ENCODE data around the gene MSL1.

Gene MSL1

DNA sequence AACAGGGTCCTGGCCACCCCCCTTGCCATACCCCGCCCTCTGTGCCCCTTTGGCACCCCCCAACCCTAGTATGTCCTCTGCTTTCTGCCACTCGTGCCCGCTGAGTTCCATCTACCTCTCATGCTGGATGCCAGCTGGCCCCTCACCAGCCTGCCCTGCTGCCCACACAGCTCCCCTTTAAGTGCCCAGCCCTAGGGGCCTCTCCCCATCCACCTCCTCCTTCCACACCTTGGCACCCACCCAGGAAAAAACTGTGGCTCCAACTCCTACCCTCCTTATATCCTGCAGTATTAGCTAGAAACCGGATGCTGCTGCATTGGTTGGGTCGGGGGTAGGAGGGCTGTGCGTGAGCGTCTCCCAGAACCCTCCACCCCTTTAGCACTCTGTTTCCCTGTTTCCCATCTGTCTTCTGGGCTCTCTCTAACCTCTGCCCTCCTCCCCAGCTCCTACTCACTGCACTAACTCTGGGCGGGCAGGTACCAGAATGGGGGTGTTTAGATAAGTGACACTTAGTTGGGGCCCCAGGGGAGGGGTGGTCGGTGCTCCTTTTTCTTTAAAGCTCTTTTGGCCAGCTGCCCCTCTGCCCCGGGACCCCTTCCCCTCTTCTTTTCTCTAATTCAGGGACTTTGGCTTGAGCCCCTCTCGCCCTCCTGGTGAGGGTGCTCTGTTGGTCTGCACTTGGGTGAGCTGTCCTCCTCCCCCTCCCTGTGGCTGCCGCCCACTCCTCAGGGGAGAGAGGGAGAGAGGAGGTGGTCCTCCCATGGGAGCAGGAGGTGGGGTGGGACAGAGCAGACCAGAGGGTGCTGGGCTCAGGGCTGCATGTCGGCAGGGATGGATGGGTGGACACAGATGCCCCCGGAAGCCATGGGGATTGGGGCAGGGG is 31.3 kb upstream of the MSL1 start:
- no peak overlapping the region for H3K9ac ChIP-seq (ENCODE audit: low read length)
- H4K5ac ChIP-seq (ENCODE audit: low read length), result no peak overlapping the region
- no peak overlapping the region for H2BK120ac ChIP-seq (ENCODE audit: low read depth, low read length)
- no peak overlapping the region for H3K23ac ChIP-seq (ENCODE audit: low read length)
- peaks cover 2% of the 10 kb centered on the region for H3K4me1 ChIP-seq (ENCODE audit: control insufficient read depth, low read depth, low read length)
- H2AK5ac ChIP-seq (ENCODE audit: low read length), result no peak overlapping the region
- H2BK15ac ChIP-seq (replicated peaks; ENCODE audit: low read depth), result no peak overlapping the region
- no peak overlapping the region for H4K8ac ChIP-seq (ENCODE audit: low read depth, low read length)
- no CpG with 5 or more reads among the region's 14 CpGs for WGBS (ENCODE audit: extremely low coverage, insufficient coverage, low lambda C conversion rate)
- H3K79me2 ChIP-seq (ENCODE audit: control insufficient read depth, insufficient read depth, low read length), result no peaks in the 10 kb centered on the region
- no peak overlapping the region for H3K4me2 ChIP-seq (ENCODE audit: low read length)
- no peak overlapping the region for H3K4me3 ChIP-seq (ENCODE audit: low read length)
- H3K79me1 ChIP-seq (ENCODE audit: low read length), result no peaks in the 10 kb centered on the region
- no peaks in the 10 kb centered on the region for H3K36me3 ChIP-seq (ENCODE audit: control insufficient read depth, insufficient read depth, low read length)
- H3K56ac ChIP-seq (ENCODE audit: low read length), result no peak overlapping the region
- no peaks in the 10 kb centered on the region for H3K27me3 ChIP-seq (ENCODE audit: insufficient read depth, low read length, poor library complexity)
- no peak overlapping the region for H2BK5ac ChIP-seq (ENCODE audit: low read length)
- H3K27ac ChIP-seq (ENCODE audit: low read depth, low read length), result no peak overlapping the region
- H3K4ac ChIP-seq (ENCODE audit: low read depth, low read length), result no peak overlapping the region
- no peak overlapping the region for H3K18ac ChIP-seq (ENCODE audit: low read length)
- no peak for DNase-seq

DNA sequence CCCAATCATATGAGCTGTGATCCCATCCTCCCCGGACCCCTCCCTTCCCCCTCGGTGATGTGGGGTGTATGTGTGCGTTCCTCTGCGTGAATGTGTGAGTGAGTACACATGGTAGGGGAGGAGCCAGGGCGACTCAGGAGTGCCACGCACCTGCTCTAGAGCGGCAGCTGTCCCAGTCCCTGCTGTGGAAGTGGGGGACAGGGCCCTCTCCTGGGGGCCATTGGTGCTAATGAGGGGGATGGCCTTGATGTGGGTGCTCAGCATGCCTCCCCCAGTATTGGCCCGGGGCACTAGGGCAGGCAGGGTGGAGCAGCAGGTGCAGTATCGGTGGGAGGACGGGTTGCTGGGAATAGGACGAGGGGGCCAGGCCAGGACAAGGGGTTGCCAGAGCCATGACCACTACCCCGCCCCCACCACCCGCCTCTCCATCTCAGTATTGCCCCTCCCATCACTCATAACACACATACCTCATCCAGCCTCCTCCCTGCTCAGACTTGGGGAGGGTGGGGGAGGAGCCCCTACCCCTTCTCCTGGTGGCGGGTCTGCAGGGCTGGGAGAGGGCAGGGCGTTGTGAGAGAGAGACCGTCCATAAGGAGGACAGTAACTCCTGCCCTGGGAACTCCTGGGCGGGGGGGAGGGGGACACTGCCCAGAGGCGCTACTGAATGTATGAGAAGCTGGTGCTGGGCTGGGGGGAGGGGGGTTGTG is 29.9 kb upstream of the MSL1 start:
- Histone ChIP-seq H3K79me2 (ENCODE audit: control insufficient read depth, insufficient read depth, low read length) (no peaks in the 10 kb centered on the region), H3K27me3 (ENCODE audit: insufficient read depth, low read length, poor library complexity) (no peaks in the 10 kb centered on the region), H3K9ac (ENCODE audit: low read length) (no peak overlapping the region), H3K56ac (ENCODE audit: low read length) (no peak overlapping the region), H3K36me3 (ENCODE audit: control insufficient read depth, insufficient read depth, low read length) (no peaks in the 10 kb centered on the region), H3K18ac (ENCODE audit: low read length) (no peak overlapping the region), H3K27ac (ENCODE audit: low read depth, low read length) (no peak overlapping the region), H3K4me3 (ENCODE audit: low read length) (no peak overlapping the region), H3K4me2 (ENCODE audit: low read length) (no peak overlapping the region), H3K4ac (ENCODE audit: low read depth, low read length) (no peak overlapping the region), H3K4me1 (ENCODE audit: control insufficient read depth, low read depth, low read length) (peaks cover 2% of the 10 kb centered on the region), H3K79me1 (ENCODE audit: low read length) (no peaks in the 10 kb centered on the region), H2BK5ac (ENCODE audit: low read length) (no peak overlapping the region), H2BK120ac (ENCODE audit: low read depth, low read length) (no peak overlapping the region), H2BK15ac (replicated peaks; ENCODE audit: low read depth) (no peak overlapping the region), H4K8ac (ENCODE audit: low read depth, low read length) (no peak overlapping the region), H4K5ac (ENCODE audit: low read length) (no peak overlapping the region), H3K23ac (ENCODE audit: low read length) (no peak overlapping the region), H2AK5ac (ENCODE audit: low read length) (no peak overlapping the region)
- no CpG with 5 or more reads among the region's 18 CpGs for WGBS (ENCODE audit: extremely low coverage, insufficient coverage, low lambda C conversion rate)
- DNase-seq, result peak; percentile 63

DNA sequence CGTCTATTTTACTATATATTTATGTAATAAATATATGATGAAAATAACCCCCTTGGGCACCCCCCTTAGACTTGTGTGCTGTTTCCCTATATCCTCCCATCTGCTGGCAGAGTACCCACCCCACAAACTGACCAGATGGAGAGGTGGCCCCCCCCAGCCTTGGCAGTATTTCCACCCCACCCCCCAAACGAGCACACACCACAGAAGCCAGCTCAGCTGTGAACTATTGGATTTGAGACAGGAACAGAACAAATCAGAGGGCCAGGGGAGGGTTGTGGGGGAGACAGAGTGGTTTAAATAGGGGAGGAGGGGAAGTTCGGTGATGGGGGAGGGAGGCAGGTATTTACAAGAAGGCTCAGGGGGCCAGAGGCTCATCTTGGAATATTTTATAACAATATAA is 29.2 kb upstream of the MSL1 start:
- no peak overlapping the region for H3K4ac ChIP-seq (ENCODE audit: low read depth, low read length)
- H3K79me1 ChIP-seq (ENCODE audit: low read length), result no peaks in the 10 kb centered on the region
- no peak overlapping the region for H4K5ac ChIP-seq (ENCODE audit: low read length)
- H4K8ac ChIP-seq (ENCODE audit: low read depth, low read length), result no peak overlapping the region
- no peaks in the 10 kb centered on the region for H3K36me3 ChIP-seq (ENCODE audit: control insufficient read depth, insufficient read depth, low read length)
- no peak overlapping the region for H3K18ac ChIP-seq (ENCODE audit: low read length)
- H3K9ac ChIP-seq (ENCODE audit: low read length), result no peak overlapping the region
- no peak overlapping the region for H2BK120ac ChIP-seq (ENCODE audit: low read depth, low read length)
- no peak overlapping the region for H2BK5ac ChIP-seq (ENCODE audit: low read length)
- DNase-seq, result no peak
- no peaks in the 10 kb centered on the region for H3K79me2 ChIP-seq (ENCODE audit: control insufficient read depth, insufficient read depth, low read length)
- 100% methylated on average over 1 of the region's 3 CpGs for WGBS (ENCODE audit: extremely low coverage, insufficient coverage, low lambda C conversion rate)
- no peak overlapping the region for H2BK15ac ChIP-seq (replicated peaks; ENCODE audit: low read depth)
- no peak overlapping the region for H3K56ac ChIP-seq (ENCODE audit: low read length)
- H2AK5ac ChIP-seq (ENCODE audit: low read length), result no peak overlapping the region
- H3K4me3 ChIP-seq (ENCODE audit: low read length), result no peak overlapping the region
- H3K4me2 ChIP-seq (ENCODE audit: low read length), result no peak overlapping the region
- H3K4me1 ChIP-seq (ENCODE audit: control insufficient read depth, low read depth, low read length), result peaks cover 2% of the 10 kb centered on the region
- no peak overlapping the region for H3K27ac ChIP-seq (ENCODE audit: low read depth, low read length)
- no peak overlapping the region for H3K23ac ChIP-seq (ENCODE audit: low read length)
- H3K27me3 ChIP-seq (ENCODE audit: insufficient read depth, low read length, poor library complexity), result no peaks in the 10 kb centered on the region

DNA sequence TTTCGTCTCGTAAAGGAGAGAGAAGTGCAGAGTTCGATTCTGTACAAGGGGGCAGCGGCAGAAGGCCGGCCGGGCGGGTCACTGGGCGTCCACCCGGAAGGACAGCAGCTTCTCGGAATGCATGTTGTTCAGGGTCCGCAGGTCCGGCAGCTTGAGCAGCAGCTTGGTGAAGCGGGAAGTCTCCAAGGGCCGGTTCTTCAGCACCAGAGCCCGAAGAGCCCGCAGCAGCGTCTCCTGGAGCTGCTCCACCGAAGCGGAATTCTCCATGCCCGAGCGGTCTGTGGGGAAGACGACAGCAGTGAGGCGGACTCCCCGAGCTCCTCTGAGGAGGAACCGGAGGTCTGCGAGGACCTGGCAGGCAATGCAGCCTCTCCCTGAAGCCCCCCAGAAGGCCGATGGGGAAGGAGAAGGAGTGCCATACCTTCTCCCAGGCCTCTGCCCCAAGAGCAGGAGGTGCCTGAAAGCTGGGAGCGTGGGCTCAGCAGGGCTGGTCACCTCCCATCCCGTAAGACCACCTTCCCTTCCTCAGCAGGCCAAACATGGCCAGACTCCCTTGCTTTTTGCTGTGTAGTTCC is 28.7 kb upstream of the MSL1 start:
- Histone ChIP-seq H3K27me3 (ENCODE audit: insufficient read depth, low read length, poor library complexity) (no peaks in the 10 kb centered on the region), H2BK15ac (replicated peaks; ENCODE audit: low read depth) (no peak overlapping the region), H3K79me1 (ENCODE audit: low read length) (no peaks in the 10 kb centered on the region), H3K4me2 (ENCODE audit: low read length) (no peak overlapping the region), H3K23ac (ENCODE audit: low read length) (no peak overlapping the region), H3K18ac (ENCODE audit: low read length) (no peak overlapping the region), H2BK5ac (ENCODE audit: low read length) (no peak overlapping the region), H3K36me3 (ENCODE audit: control insufficient read depth, insufficient read depth, low read length) (no peaks in the 10 kb centered on the region), H2AK5ac (ENCODE audit: low read length) (no peak overlapping the region), H3K56ac (ENCODE audit: low read length) (no peak overlapping the region), H3K27ac (ENCODE audit: low read depth, low read length) (no peak overlapping the region), H3K4ac (ENCODE audit: low read depth, low read length) (no peak overlapping the region), H4K5ac (ENCODE audit: low read length) (no peak overlapping the region), H3K4me1 (ENCODE audit: control insufficient read depth, low read depth, low read length) (peaks cover 2% of the 10 kb centered on the region), H3K9ac (ENCODE audit: low read length) (no peak overlapping the region), H2BK120ac (ENCODE audit: low read depth, low read length) (no peak overlapping the region), H4K8ac (ENCODE audit: low read depth, low read length) (no peak overlapping the region), H3K79me2 (ENCODE audit: control insufficient read depth, insufficient read depth, low read length) (no peaks in the 10 kb centered on the region), H3K4me3 (ENCODE audit: low read length) (no peak overlapping the region)
- DNase-seq, result no peak
- WGBS (ENCODE audit: extremely low coverage, insufficient coverage, low lambda C conversion rate), result no CpG with 5 or more reads among the region's 29 CpGs

DNA sequence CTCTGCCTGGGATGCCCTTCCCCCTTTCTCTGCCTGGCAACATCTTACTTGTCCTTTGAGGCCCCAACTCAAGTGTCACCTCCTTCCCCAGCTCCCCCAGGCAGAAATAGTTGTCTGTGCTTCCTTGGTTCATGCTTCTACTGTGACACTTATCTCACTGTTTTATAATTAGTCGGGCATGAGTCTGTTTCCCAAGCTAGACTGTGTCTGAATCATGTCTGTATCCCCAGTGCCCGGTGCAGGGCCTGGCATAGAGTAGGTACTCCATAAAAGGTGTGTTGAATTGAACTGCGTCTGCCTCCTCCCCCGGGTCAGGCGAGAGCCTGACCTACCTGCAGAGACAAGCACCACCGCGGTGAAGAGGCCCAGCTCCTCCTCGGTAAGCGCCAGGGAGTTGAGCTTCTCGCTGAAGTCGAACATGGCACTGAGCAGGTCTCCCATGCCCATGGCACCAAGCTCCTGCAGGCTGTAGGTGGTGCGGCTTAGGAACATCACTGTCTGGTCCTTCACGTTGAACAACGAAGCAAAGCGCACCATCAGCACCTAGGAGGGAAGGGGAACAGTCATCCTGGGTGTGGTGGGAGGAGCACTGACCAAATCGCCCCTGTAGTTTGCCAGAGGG is 28.1 kb upstream of the MSL1 start:
- no peak overlapping the region for H2BK120ac ChIP-seq (ENCODE audit: low read depth, low read length)
- no peaks in the 10 kb centered on the region for H3K79me2 ChIP-seq (ENCODE audit: control insufficient read depth, insufficient read depth, low read length)
- H3K79me1 ChIP-seq (ENCODE audit: low read length), result no peaks in the 10 kb centered on the region
- no peak overlapping the region for H3K27ac ChIP-seq (ENCODE audit: low read depth, low read length)
- no CpG with 5 or more reads among the region's 16 CpGs for WGBS (ENCODE audit: extremely low coverage, insufficient coverage, low lambda C conversion rate)
- no peak for DNase-seq
- no peaks in the 10 kb centered on the region for H3K27me3 ChIP-seq (ENCODE audit: insufficient read depth, low read length, poor library complexity)
- no peak overlapping the region for H4K8ac ChIP-seq (ENCODE audit: low read depth, low read length)
- no peak overlapping the region for H3K4ac ChIP-seq (ENCODE audit: low read depth, low read length)
- no peak overlapping the region for H4K5ac ChIP-seq (ENCODE audit: low read length)
- H3K9ac ChIP-seq (ENCODE audit: low read length), result no peak overlapping the region
- no peak overlapping the region for H3K23ac ChIP-seq (ENCODE audit: low read length)
- no peak overlapping the region for H2AK5ac ChIP-seq (ENCODE audit: low read length)
- no peak overlapping the region for H2BK5ac ChIP-seq (ENCODE audit: low read length)
- no peak overlapping the region for H3K4me2 ChIP-seq (ENCODE audit: low read length)
- H3K56ac ChIP-seq (ENCODE audit: low read length), result no peak overlapping the region
- H3K36me3 ChIP-seq (ENCODE audit: control insufficient read depth, insufficient read depth, low read length), result no peaks in the 10 kb centered on the region
- H3K4me3 ChIP-seq (ENCODE audit: low read length), result no peak overlapping the region
- H3K4me1 ChIP-seq (ENCODE audit: control insufficient read depth, low read depth, low read length), result peaks cover 5% of the 10 kb centered on the region
- H3K18ac ChIP-seq (ENCODE audit: low read length), result no peak overlapping the region
- no peak overlapping the region for H2BK15ac ChIP-seq (replicated peaks; ENCODE audit: low read depth)
